Measurements from ENCODE around the gene NOTCH4. TPM values are rescaled to one million over a fixed set of nuclear protein-coding genes. Genes with fewer than 3 reads are reported as not detected.

The NOTCH4 gene
- total RNA-seq, 1 experiment from 2014 or later = 0.43 TPM

DNA sequence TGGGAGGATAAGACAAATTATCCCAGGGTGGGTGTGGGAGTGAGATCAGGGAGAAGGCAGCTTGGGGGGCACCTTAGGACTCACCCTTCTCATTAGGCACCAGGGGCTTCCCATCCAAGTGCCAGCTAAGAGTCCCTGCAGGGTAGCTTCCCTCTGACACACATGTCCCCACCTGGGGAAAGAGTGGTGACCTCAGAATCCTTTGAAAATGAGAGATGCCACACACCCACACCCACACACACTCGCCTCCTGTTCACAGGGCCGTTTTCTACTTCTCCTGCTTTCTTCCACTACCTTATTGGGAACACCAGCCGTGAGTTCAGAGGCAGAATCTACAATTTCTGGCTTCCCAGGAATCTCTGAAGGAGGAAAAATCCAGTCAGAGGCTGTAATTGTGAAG lies 40.8 kb downstream of the NOTCH4 start:
- DNase-seq = no peak
- Mint-ChIP-seq H3K4me3 (ENCODE audit: unreplicated experiment) (no peak overlapping the region), H3K27ac (ENCODE audit: unreplicated experiment) (peak overlapping the region; percentile 58), H3K9me3 (ENCODE audit: unreplicated experiment) (no peaks in the 10 kb centered on the region), H3K27me3 (ENCODE audit: insufficient read depth, unreplicated experiment) (no peaks in the 10 kb centered on the region), H3K36me3 (ENCODE audit: insufficient read depth, unreplicated experiment) (peaks cover 67% of the 10 kb centered on the region), H3K4me1 (ENCODE audit: low read depth, unreplicated experiment) (peaks cover 31% of the 10 kb centered on the region)
- CTCF ChIA-PET = interaction anchor here (0.8 kb wide), 1 partner anchor 13 kb away, joined by 4 read pairs; no protein-coding TSS in a partner anchor
- Histone ChIP-seq H3K9me3 (no peaks in the 10 kb centered on the region), H3K27me3 (replicated peaks; ENCODE audit: control insufficient read depth, insufficient read depth, low read length) (no peaks in the 10 kb centered on the region), H3K4me1 (peaks cover 8% of the 10 kb centered on the region), H3K36me3 (ENCODE audit: control insufficient read depth, insufficient read depth, low read length) (peaks cover 3% of the 10 kb centered on the region), H3K4me3 (ENCODE audit: low read depth, low read length) (no peak overlapping the region)
- BruUV-seq (replicated peaks) = no TSS peak
- POLR2A ChIA-PET = no interaction called here
- intact Hi-C loops (cut with micrococcal nuclease; ENCODE audit: unreplicated experiment) = no loop called here
- TF ChIP-seq CTCF (IDR thresholded peaks at IDR 0.05; ENCODE audit: insufficient read depth in 1 of 2, low read depth in 1 of 2, low read length in 1 of 2, severe bottlenecking in 1 of 2, unreplicated experiment in 1 of 2) = no peak

GRCh38 chr6:32182555-32182981 lies 41.3 kb downstream of the NOTCH4 start:
- ChIA-PET CTCF (interaction anchor here (0.8 kb wide), 1 partner anchor 13 kb away, joined by 4 read pairs; no protein-coding TSS in a partner anchor), POLR2A (no interaction called here)
- intact Hi-C loops (cut with micrococcal nuclease; ENCODE audit: unreplicated experiment) = no loop called here
- DNase-seq = no peak
- H3K9me3 Mint-ChIP-seq (ENCODE audit: unreplicated experiment) = no peaks in the 10 kb centered on the region
- H3K4me1 Mint-ChIP-seq (ENCODE audit: low read depth, unreplicated experiment) = peaks cover 31% of the 10 kb centered on the region
- H3K4me3 Mint-ChIP-seq (ENCODE audit: unreplicated experiment) = no peak overlapping the region
- H3K36me3 Mint-ChIP-seq (ENCODE audit: insufficient read depth, unreplicated experiment) = peaks cover 68% of the 10 kb centered on the region
- peaks cover 1% of the 10 kb centered on the region for H3K36me3 ChIP-seq (ENCODE audit: control insufficient read depth, insufficient read depth, low read length)
- no peaks in the 10 kb centered on the region for H3K27me3 ChIP-seq (replicated peaks; ENCODE audit: control insufficient read depth, insufficient read depth, low read length)
- peaks cover 8% of the 10 kb centered on the region for H3K4me1 ChIP-seq
- H3K27me3 Mint-ChIP-seq (ENCODE audit: insufficient read depth, unreplicated experiment) = no peaks in the 10 kb centered on the region
- no peaks in the 10 kb centered on the region for H3K9me3 ChIP-seq
- BruUV-seq (replicated peaks) = no TSS peak
- no peak overlapping the region for H3K4me3 ChIP-seq (ENCODE audit: low read depth, low read length)
- no peak for TF ChIP-seq CTCF (IDR thresholded peaks at IDR 0.05; ENCODE audit: insufficient read depth in 1 of 2, low read depth in 1 of 2, low read length in 1 of 2, severe bottlenecking in 1 of 2, unreplicated experiment in 1 of 2)
- H3K27ac Mint-ChIP-seq (ENCODE audit: unreplicated experiment) = no peak overlapping the region

DNA sequence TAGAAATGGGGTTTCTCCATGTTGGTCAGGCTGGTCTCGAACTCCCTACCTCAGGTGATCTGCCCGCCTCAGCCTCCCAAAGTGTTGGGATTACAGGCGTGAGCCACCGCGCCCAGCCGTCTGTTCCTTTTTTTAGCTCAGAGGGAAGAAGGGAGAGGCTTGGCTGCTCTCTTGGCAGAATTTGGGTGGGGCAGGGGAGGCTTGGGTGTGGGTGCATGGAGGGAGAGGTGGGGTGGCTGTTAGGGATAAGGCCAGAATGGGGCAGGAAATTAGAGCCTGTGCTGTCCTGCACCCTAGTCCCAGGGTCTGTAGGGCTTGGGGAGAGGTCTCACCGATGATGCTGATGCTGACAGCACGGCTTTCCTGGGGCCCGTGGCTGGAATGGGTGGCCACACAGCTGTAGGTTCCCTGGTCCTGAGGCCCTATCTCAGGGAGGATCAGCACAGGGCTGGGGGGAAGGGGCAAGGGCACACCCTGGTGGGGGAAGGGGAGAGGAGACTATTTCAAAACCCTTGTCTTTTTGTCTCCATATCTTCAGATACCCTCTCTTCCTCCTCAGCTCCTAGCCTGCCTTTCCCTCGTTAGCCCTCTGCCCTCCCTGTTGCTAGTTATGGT lies 41.8 kb downstream of the NOTCH4 start:
- Mint-ChIP-seq H3K27ac (ENCODE audit: unreplicated experiment) (no peak overlapping the region), H3K9me3 (ENCODE audit: unreplicated experiment) (no peaks in the 10 kb centered on the region), H3K27me3 (ENCODE audit: insufficient read depth, unreplicated experiment) (no peaks in the 10 kb centered on the region), H3K4me3 (ENCODE audit: unreplicated experiment) (no peak overlapping the region), H3K4me1 (ENCODE audit: low read depth, unreplicated experiment) (peaks cover 33% of the 10 kb centered on the region), H3K36me3 (ENCODE audit: insufficient read depth, unreplicated experiment) (peaks cover 66% of the 10 kb centered on the region)
- ChIA-PET POLR2A (no interaction called here), CTCF (interaction anchor here (0.8 to 1.2 kb wide), 2 partner anchors 14 kb away, joined by 3 to 4 read pairs; no protein-coding TSS in a partner anchor)
- H3K4me3 ChIP-seq (ENCODE audit: low read depth, low read length) = no peak overlapping the region
- peaks cover 1% of the 10 kb centered on the region for H3K36me3 ChIP-seq (ENCODE audit: control insufficient read depth, insufficient read depth, low read length)
- TF ChIP-seq CTCF (IDR thresholded peaks at IDR 0.05; ENCODE audit: insufficient read depth in 1 of 2, low read depth in 1 of 2, low read length in 1 of 2, severe bottlenecking in 1 of 2, unreplicated experiment in 1 of 2) = no peak
- BruUV-seq (replicated peaks) = no TSS peak
- H3K4me1 ChIP-seq = peaks cover 9% of the 10 kb centered on the region
- intact Hi-C loops (cut with micrococcal nuclease; ENCODE audit: unreplicated experiment) = no loop called here
- no peak for DNase-seq
- H3K9me3 ChIP-seq = no peaks in the 10 kb centered on the region
- H3K27me3 ChIP-seq (replicated peaks; ENCODE audit: control insufficient read depth, insufficient read depth, low read length) = no peaks in the 10 kb centered on the region

Measured in Caco-2 (cell line).